Muscle of arm (tissue), 12 donors: ENCODE data around the gene SLC39A13. TPM values are rescaled to one million over a fixed set of nuclear protein-coding genes. Genes with fewer than 3 reads are reported as not detected.

Experiments used
- DNase-seq: peaks from one replicate; pipeline ENCODE4 v3.0.0-alpha.2; 2013
- polyA plus RNA-seq, 12 donors: library from polyadenylated mRNA; unstranded; fragments of 120-200 nt; gene quantifications; one replicate each; pipeline ENCODE4 v1.2.1, GENCODE V29; 2013; ENCODE audit not compliant: insufficient read length in 12 of 12

SLC39A13 gene
- polyA plus RNA-seq, 12 donors: 28.2 to 65.2 (median 31.6) TPM; not detected in 1

- DNase-seq: no peak
Measured at GRCh38 chr11:47448566-47449427, 40.4 kb downstream of the SLC39A13 start, which contains the start of gene RAPSN. Gene RAPSN (minus strand): TSS chr11:47449136. CDS start chr11:47448964, 172 bp downstream.

GRCh38 chr11:47449541-47449940, 41.2 kb downstream of the SLC39A13 start:
- no peak for DNase-seq

GRCh38 chr11:47451436-47451835, 43.0 kb downstream of the SLC39A13 start:
- no peak for DNase-seq

DNA sequence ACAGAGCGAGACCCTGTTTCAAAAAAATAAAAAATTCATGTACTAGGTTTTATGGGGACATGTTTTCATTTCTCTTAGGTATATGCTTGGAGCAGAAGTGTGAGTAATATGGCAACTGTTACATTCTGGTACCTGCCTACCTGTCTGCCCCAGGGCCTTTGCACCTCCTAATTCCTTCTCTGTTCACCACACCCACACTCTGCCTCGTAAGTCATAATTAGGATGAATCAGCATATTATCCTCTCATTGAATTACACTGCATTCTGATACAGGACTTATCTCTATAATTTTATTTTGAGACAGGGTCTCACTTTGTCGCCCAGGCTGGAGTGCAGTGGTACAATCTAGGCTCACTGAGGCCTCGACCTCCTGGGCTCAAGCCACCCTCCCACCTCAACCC, 43.6 kb downstream of the SLC39A13 start:
- DNase-seq: no peak

DNA sequence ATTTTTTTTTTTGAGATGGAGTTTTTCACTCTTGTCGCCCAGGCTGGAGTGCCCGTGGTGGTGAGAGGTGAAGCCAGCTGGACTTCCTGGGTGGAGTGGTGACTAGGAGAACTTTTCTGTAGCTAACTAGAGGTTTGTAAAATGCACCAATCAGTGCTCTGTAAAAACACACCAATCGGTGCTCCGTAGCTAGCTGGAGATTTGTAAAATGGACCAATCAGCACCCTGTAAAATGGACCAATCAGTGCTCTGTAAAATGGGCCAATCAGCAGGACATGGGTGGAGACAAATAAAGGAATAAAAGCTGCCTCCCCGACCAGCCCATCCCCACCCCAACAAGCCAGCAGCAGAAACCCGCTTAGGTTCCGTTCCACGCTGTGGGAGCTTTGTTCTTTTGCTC, 45.0 kb downstream of the SLC39A13 start:
- DNase-seq: no peak

DNA sequence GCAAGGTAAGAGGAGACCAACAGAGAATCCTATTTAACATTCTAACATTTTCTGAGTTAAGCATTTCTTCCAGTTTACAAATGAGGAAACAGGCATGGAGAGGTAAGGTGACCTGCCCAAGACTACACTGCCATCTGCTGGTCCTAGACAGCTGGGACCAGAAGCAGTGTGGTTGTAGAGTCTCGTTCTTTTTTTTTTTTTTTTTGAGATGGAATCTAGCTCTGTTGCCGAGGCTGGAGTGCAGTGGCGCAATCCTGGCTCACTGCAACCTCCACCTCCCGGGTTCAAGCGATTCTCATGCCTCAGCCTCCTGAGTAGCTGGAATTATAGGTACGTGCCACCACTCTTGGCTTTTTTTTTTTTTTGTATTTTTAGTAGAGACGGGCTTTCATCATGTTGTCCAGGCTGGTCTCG, 45.9 kb downstream of the SLC39A13 start:
- DNase-seq: peak; percentile 78

DNA sequence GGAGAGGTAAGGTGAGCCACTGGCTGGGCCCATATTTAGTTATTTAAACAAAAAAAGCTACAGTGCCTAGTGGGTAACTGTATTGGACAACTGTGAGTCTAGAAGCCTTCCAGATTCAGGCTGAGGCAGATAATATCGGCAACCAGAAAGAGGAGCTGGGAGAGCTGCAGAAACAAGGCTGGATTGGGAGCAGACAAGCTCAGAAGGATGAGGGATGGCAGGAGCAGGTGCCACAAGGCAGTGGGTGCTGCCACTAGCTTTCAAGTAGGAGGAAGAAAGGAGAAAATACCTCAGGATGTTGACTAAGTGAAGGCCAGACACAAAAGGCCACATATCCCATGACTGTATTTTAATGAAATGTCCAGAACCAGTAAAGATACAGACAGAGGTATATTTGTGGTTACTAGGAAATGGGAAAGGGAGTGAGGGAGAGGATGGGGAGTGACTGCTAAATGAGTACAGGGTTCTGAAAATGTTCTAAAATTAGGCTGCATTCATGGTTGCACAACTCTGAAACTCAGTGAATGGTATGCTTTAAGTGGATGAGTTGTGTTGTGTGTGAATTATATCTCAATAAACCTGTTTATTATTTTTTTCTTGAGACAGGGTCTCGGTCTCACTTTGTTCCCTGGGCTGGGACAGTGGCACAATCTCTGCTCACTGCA, 52.3 kb downstream of the SLC39A13 start:
- DNase-seq: no peak

- DNase-seq: no peak
Measured at GRCh38 chr11:47461876-47462275, 53.5 kb downstream of the SLC39A13 start.

- DNase-seq: no peak
Measured at GRCh38 chr11:47464483-47464882, 56.1 kb downstream of the SLC39A13 start.

Other genes starting within 250 kb of the SLC39A13 start
- gene ARFGAP2, start 231.7 kb upstream of the SLC39A13 start, polyA plus RNA-seq: 10 to 100 TPM in 11 of 12 donors, not detected in 1; 52.3 to 97.8 (median 72.5) TPM
- gene PACSIN3, start 222.2 kb upstream of the SLC39A13 start, polyA plus RNA-seq: 100 to 1,000 TPM in 10 of 12 donors, 10 to 100 TPM in 1, not detected in 1; 82.5 to 284 (median 153) TPM
- gene DDB2, start 193.6 kb upstream of the SLC39A13 start, polyA plus RNA-seq: 10 to 100 TPM in 10 of 12 donors, 1 to 10 TPM in 1, not detected in 1; 9.6 to 21.4 (median 13.7) TPM
- 10 to 100 TPM in 11 of 12 donors, not detected in 1; 15.6 to 35.4 (median 23.4) TPM for gene ACP2, start 159.8 kb upstream of the SLC39A13 start, polyA plus RNA-seq
- 10 to 100 TPM in 11 of 12 donors, not detected in 1; 10.3 to 42.1 (median 16.1) TPM for gene NR1H3, start 150.6 kb upstream of the SLC39A13 start, polyA plus RNA-seq
- 10 to 100 TPM in 11 of 12 donors, not detected in 1; 22.9 to 45.0 (median 28.7) TPM for gene MADD, start 138.5 kb upstream of the SLC39A13 start, polyA plus RNA-seq
- 1 to 10 TPM in 2 of 12 donors, under 1 TPM in 8, not detected in 2; 0.13 to 1.1 (median 0.60) TPM for gene MYBPC3, start 55.9 kb upstream of the SLC39A13 start, polyA plus RNA-seq
- gene SPI1, start 30.0 kb upstream of the SLC39A13 start, polyA plus RNA-seq: 10 to 100 TPM in 2 of 12 donors, 1 to 10 TPM in 9, not detected in 1; 3.7 to 17.6 (median 4.6) TPM
- 100 to 1,000 TPM in 11 of 12 donors, not detected in 1; 114 to 200 (median 127) TPM for gene PSMC3, start 17.8 kb downstream of the SLC39A13 start, polyA plus RNA-seq
- gene RAPSN, start 40.5 kb downstream of the SLC39A13 start, polyA plus RNA-seq: 100 to 1,000 TPM in 2 of 12 donors, 10 to 100 TPM in 9, not detected in 1; 33.9 to 108 (median 76.9) TPM
- gene CELF1, start 144.5 kb downstream of the SLC39A13 start, polyA plus RNA-seq: 100 to 1,000 TPM in 1 of 12 donors, 10 to 100 TPM in 11; 58.2 to 126 (median 79.2) TPM
- 10 to 100 TPM in 11 of 12 donors, not detected in 1; 20.6 to 33.9 (median 25.0) TPM for gene PTPMT1, start 157.0 kb downstream of the SLC39A13 start, polyA plus RNA-seq
- gene KBTBD4, start 170.4 kb downstream of the SLC39A13 start, polyA plus RNA-seq: 10 to 100 TPM in 11 of 12 donors, not detected in 1; 10.9 to 14.7 (median 12.7) TPM
- gene NDUFS3, start 170.5 kb downstream of the SLC39A13 start, polyA plus RNA-seq: 100 to 1,000 TPM in 4 of 12 donors, 10 to 100 TPM in 7, not detected in 1; 65.9 to 122 (median 94.5) TPM
- gene FAM180B, start 178.1 kb downstream of the SLC39A13 start, polyA plus RNA-seq: 1 to 10 TPM in 10 of 12 donors, not detected in 2; 2.2 to 4.2 (median 3.1) TPM
- gene C1QTNF4, start 185.8 kb downstream of the SLC39A13 start, polyA plus RNA-seq: 10 to 100 TPM in 1 of 12 donors, 1 to 10 TPM in 9, not detected in 2; 4.1 to 12.7 (median 7.0) TPM
- 10 to 100 TPM in 11 of 12 donors, not detected in 1; 40.1 to 81.5 (median 76.6) TPM for gene MTCH2, start 234.0 kb downstream of the SLC39A13 start, polyA plus RNA-seq